ENCODE results near the gene CHCHD1.

DNA sequence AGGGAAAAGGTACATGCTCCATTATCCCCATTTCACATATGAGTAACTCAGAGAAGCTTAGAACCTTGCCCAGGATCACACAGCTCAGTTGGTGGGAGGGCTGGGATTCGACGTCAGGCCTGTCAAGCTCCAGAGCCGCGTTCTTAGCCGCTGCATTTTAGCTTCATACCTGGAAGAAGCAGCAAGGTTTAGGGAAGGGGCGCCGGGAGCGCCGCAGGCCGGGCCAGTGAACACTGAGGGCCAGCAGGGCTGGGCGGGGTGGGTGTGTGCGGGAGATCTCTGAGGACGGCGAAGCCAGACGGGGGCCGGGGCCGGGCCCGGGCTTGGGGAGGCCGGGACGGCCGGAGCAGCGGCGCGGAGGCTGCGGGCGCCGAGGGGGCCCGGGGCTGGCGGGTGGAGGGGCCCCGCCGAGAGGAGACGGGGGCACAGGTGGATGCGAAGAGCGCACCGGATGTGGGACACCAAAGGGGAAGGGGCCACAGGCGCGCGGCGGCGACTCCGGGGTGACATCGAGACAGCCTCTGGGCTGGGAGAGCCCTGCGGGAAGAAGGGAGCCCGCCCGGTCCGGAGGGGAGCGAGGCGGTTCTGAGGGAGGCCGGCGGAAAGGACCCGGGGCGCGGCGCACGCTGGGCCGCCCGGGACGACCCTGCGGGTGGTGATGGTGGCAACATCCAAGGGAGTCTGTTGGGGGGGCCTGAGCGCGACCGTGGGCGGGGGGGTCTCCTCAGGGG lies 29.1 kb downstream of the CHCHD1 start:
- no peak for TF ChIP-seq POLR2A (IDR thresholded peaks at IDR 0.05; ENCODE audit: low read depth, low read length)
- no peak for TF ChIP-seq TAF1 (IDR thresholded peaks at IDR 0.05; ENCODE audit: low read depth, low read length)

Data from GM12891 (cell line).